HL-60 (cell line): ENCODE results near the gene RNH1.

Experiments
- DNase-seq, 2 experiments: peaks; one replicate each; pipeline ENCODE4 v3.0.0-alpha.2; 2010 to 2020; ENCODE audit warnings: low read depth in 1 of 2, low spot score in 1 of 2
- H3K27ac ChIP-seq: fragments of 250-450 bp; sonication (Bioruptor Pico); replicated peaks from 2 replicates; pipeline ENCODE4 v1.5.1; 2020; ENCODE audit warnings: mild to moderate bottlenecking, moderate library complexity
- H3K27me3 ChIP-seq: fragments of 250-450 bp; sonication (Bioruptor Pico); 2 replicates; pipeline ENCODE4 v1.5.1; 2021; ENCODE audit warnings: mild to moderate bottlenecking, moderate library complexity; ENCODE audit not compliant: insufficient read depth, poor library complexity, severe bottlenecking
- H3K4me3 ChIP-seq: replicated peaks from 2 replicates; pipeline ENCODE4 v1.5.1; 2011; ENCODE audit warnings: mild to moderate bottlenecking, control low read depth, low read length; ENCODE audit not compliant: insufficient read depth
- CTCF ChIP-seq: IDR thresholded peaks from one replicate; pipeline ENCODE4 v1.5.1; 2011; ENCODE audit warnings: low read length, control low read depth, inconsistent platforms; ENCODE audit not compliant: insufficient read depth
- GABPA ChIP-seq: IDR thresholded peaks from 2 replicates; pipeline ENCODE4 v1.6.1; 2012; ENCODE audit warnings: low read depth
- POLR2AphosphoS5 ChIP-seq: IDR thresholded peaks from 2 replicates; pipeline ENCODE4 v1.6.1; 2012; ENCODE audit warnings: low read depth
- REST ChIP-seq: IDR thresholded peaks from 2 replicates; pipeline ENCODE4 v1.6.1; 2012; ENCODE audit warnings: low read depth; ENCODE audit not compliant: insufficient replicate concordance
- SPI1 ChIP-seq: IDR thresholded peaks from 2 replicates; pipeline ENCODE4 v1.6.1; 2012; ENCODE audit warnings: low read depth, mild to moderate bottlenecking, borderline replicate concordance

RNH1 gene

GRCh38 chr11:479311-479710 lies 27.7 kb downstream of the RNH1 start:
- H3K4me3 ChIP-seq: no peak overlapping the region
- TF ChIP-seq REST: no peak
- no peak for TF ChIP-seq POLR2AphosphoS5
- no peak for TF ChIP-seq SPI1
- no peak for TF ChIP-seq CTCF
- TF ChIP-seq GABPA: no peak
- H3K27me3 ChIP-seq: no peaks in the 10 kb centered on the region
- no peak overlapping the region for H3K27ac ChIP-seq
- DNase-seq: no peak

GRCh38 chr11:477052-477715 lies 29.9 kb downstream of the RNH1 start:
- TF ChIP-seq SPI1: no peak
- TF ChIP-seq CTCF: no peak
- no peak for TF ChIP-seq GABPA
- no peak for TF ChIP-seq POLR2AphosphoS5
- no peak for TF ChIP-seq REST
- no peak overlapping the region for H3K27ac ChIP-seq
- H3K27me3 ChIP-seq: no peaks in the 10 kb centered on the region
- no peak for DNase-seq
- no peak overlapping the region for H3K4me3 ChIP-seq

- DNase-seq: no peak
Measured at GRCh38 chr11:476416-476815, 30.6 kb downstream of the RNH1 start.

More at GRCh38 chr11:476416-476815, 30.6 kb downstream of the RNH1 start:
- Histone ChIP-seq H3K4me3 (no peak overlapping the region), H3K27me3 (no peaks in the 10 kb centered on the region), H3K27ac (no peak overlapping the region)
- no peak for TF ChIP-seq CTCF
- TF ChIP-seq SPI1: no peak
- no peak for TF ChIP-seq REST
- no peak for TF ChIP-seq POLR2AphosphoS5
- no peak for TF ChIP-seq GABPA
